ENCODE measurements around the gene LRCH1.
A peak's percentile ranks its signal among the peaks of the same experiment; 100 is the strongest.
"Not testable (repeated sequence)": the region's sequence is repeated elsewhere in the genome, so short reads cannot be mapped to it uniquely, and the experiment has no call there.

The LRCH1 gene

GRCh38 chr13:46753137-46753536 is 200.2 kb downstream of the LRCH1 start:
- no peak for DNase-seq (ENCODE audit: low read depth in 2 of 2)

DNA sequence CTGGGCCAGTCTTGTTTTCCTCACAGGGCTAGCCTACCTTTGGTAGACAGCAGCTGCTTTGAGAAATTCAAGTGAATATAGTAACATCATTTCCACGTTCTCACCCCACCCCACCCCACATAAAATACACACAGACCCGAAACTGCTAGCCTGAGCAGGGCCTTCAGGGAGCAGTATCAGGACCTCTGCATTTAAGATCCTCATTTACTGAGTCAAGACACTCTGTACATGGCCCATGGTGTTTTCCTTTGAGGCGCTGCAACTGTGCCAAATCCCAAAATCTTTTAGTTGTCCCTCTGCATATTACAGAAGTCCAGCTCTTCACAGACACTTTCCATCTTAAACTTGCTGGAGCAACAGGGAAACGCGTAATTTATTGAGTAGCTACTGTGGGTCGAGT is 200.9 kb downstream of the LRCH1 start:
- DNase-seq (ENCODE audit: low read depth in 2 of 2), result no peak

DNA sequence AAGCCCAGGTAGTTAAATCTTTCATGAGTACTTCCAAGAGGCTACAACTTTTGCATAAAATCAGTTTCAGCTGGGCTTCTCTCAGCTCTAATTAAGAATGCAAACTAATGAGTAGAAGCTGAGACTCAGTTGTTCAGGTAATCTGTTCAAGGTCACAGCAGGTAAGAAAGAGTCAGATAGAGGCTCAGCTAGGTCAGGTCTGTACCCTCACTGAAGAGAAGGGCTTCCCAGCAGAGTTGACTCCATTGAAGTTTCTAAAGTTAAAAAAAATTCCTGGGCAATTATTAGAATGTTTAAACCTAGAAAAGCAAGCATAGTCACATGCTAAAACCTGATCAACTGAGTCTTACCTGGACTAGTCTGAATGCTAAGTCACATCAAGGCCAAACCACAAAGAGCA is 201.8 kb downstream of the LRCH1 start:
- no peak for DNase-seq (ENCODE audit: low read depth in 2 of 2)

DNA sequence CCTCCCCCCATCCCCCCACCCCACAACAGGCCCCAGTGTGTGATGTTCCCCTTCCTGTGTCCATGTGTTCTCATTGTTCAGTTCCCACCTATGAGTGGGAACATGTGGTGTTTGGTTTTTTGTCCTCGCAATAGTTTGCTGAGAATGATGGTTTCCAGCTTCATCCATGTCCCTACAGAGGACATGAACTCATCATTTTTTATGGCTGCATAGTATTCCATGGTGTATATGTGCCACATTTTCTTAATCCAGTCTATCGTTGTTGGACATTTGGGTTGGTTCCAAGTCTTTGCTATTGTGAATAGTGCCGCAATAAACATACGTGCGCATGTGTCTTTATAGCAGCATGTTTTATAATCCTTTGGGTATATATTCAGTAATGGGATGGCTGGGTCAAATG is 202.5 kb downstream of the LRCH1 start:
- not testable (repeated sequence) for DNase-seq (ENCODE audit: low read depth in 2 of 2)

- no peak for DNase-seq (ENCODE audit: low read depth in 2 of 2)
Observed at GRCh38 chr13:46756977-46757376, 204.0 kb downstream of the LRCH1 start.

DNA sequence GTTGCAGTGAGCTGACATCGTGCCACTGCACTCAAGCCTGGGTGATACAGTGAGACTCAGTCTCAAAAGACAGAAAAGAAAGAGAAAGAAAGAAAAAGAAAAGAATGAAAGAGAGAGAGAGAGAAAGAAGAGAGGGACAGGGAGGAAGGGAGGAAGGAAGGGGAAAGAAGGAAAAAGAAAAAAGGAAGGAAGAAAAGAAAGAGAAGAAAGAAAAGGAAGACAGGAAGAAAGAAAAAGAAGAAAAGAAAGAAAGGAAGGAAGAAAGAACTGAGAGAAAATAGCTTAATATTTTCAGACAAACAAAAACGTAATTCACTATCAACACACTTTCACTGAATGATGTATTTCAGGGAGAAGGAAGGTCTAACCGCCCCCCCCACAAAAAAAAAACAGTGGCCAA is 204.7 kb downstream of the LRCH1 start:
- DNase-seq (ENCODE audit: low read depth in 2 of 2), result no peak

DNA sequence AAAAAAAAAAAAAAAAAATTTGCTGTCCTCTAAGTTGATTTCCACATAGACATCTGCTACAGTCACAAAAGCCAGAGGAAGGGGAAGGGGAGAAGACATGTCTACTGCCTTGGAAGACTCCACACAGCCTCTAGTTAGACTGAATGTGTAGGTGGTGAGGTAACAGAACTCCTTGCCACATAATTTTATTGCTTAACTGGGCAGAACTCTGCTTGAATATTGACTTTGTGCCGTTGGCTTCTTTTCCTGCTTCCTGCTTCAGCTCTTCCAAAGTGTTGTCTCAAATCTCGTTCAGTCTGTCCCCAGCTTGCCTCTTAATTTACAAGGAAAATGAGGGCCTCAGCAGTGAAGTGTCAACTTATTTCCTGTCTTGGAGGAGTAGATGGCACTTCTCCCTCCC is 206.9 kb downstream of the LRCH1 start:
- no peak for DNase-seq (ENCODE audit: low read depth in 2 of 2)

GRCh38 chr13:46761174-46761573 is 208.2 kb downstream of the LRCH1 start:
- no peak for DNase-seq (ENCODE audit: low read depth in 2 of 2)

DNA sequence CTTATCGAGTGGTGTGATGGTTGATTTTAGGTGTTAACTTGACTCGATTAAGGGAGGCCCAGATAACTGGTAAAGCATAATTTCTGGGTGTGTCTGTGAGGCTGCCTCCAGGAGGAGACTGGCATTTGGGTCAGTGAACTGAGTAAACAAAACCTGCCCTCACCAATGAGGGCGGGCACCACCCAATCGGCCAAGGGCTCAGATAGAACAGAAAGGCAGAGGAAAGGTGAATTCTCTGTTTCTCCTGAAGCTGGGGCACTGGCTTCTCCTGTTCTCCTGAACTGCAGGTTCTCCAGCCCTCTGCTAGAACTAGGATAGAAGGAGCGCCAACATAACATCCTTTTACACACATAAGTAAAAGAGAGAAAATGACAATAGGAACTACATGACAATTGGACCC is 208.9 kb downstream of the LRCH1 start:
- DNase-seq (ENCODE audit: low read depth in 2 of 2), result no peak

- not testable (repeated sequence) for DNase-seq (ENCODE audit: low read depth in 2 of 2)
Observed at GRCh38 chr13:46769925-46770324, 217.0 kb downstream of the LRCH1 start.

- DNase-seq (ENCODE audit: low read depth in 2 of 2), result no peak
Observed at GRCh38 chr13:46771693-46772092, 218.7 kb downstream of the LRCH1 start.

- DNase-seq (ENCODE audit: low read depth in 2 of 2), result no peak
Observed at GRCh38 chr13:46773541-46773940, 220.6 kb downstream of the LRCH1 start.

DNA sequence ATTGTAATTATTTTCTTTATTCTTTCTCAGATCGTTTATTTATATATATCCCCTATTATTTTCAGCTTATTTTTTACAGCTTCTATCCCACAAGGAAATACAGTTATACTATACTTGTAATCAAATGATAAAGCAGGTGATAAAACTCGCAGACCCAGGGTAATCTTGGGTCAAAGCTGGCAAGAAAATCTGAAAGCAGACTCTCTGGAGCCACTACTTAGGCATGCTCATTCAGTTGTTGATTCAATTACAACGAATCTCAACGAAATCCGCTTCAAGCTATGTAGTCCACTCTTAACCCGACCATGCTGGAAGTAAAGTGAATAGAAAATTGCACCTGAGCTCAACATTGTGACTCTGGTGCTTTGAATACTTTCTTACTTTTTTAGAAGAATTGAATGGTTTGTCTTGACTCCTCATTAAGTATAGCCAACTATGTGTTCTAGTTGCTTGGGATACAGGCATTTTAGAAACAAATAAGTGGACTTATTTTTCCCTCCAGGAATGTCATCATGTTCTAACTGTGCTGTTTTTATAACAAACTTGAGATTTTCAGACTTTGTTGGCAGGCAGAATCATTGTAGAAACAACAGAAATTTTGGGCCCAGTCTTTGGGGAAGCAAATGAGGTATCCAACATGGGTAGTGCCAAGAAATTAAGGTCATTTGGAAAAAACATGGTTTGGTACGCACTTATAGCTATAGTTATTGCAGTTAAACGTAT is 222.6 kb downstream of the LRCH1 start:
- DNase-seq (ENCODE audit: low read depth in 2 of 2), result no peak

- DNase-seq (ENCODE audit: low read depth in 2 of 2), result no peak
Observed at GRCh38 chr13:46778095-46778494, 225.1 kb downstream of the LRCH1 start.

- no peak for DNase-seq (ENCODE audit: low read depth in 2 of 2)
Observed at GRCh38 chr13:46778890-46779289, 225.9 kb downstream of the LRCH1 start.

GRCh38 chr13:46782066-46782465 is 229.1 kb downstream of the LRCH1 start:
- no peak for DNase-seq (ENCODE audit: low read depth in 2 of 2)

- DNase-seq (ENCODE audit: low read depth in 2 of 2), result no peak
Observed at GRCh38 chr13:46782691-46783090, 229.7 kb downstream of the LRCH1 start.

GRCh38 chr13:46783504-46783903 is 230.5 kb downstream of the LRCH1 start:
- no peak for DNase-seq (ENCODE audit: low read depth in 2 of 2)

- no peak for DNase-seq (ENCODE audit: low read depth in 2 of 2)
Observed at GRCh38 chr13:46795321-46795720, 242.4 kb downstream of the LRCH1 start.

GRCh38 chr13:46796129-46796514 is 243.2 kb downstream of the LRCH1 start:
- no peak for DNase-seq (ENCODE audit: low read depth in 2 of 2)

GRCh38 chr13:46796515-46797474 is 243.8 kb downstream of the LRCH1 start, which contains the start of gene ESD:
Gene ESD, minus strand, starts transcription at chr13:46797161. Its CDS starts 5,748 bp downstream, at chr13:46791413.
- DNase-seq (ENCODE audit: low read depth in 2 of 2), result peak; percentile 78 to 80

GRCh38 chr13:46797501-46798237 is 244.7 kb downstream of the LRCH1 start:
- DNase-seq (ENCODE audit: low read depth in 2 of 2), result no peak

Measured in fibroblast of skin of left biceps (primary cell).